ENCODE results near the gene PKD2L1. TPM values are rescaled to one million over a fixed set of nuclear protein-coding genes. Genes with fewer than 3 reads are reported as not detected.

The PKD2L1 gene
- polyA plus RNA-seq, 1 donor (not counting 4 experiments of a cell fraction or from before 2014, with no cell fraction given) = not detected

GRCh38 chr10:100327007-100327717 lies 2.9 kb downstream of the PKD2L1 start:
- no peaks in the 10 kb centered on the region for H3K36me3 ChIP-seq (ENCODE audit: control insufficient read depth in 2 of 2, extremely low read depth in 1 of 2, insufficient read depth in 2 of 2, low read length in 2 of 2)
- no peaks in the 10 kb centered on the region for H4K20me1 ChIP-seq (ENCODE audit: control insufficient read depth, extremely low read depth, insufficient read depth, low read length)
- H2AFZ ChIP-seq (ENCODE audit: control insufficient read depth, low read length) = no peak overlapping the region
- DNase-seq (ENCODE audit: low read depth, low spot score) (no peak), FAIRE-seq (no peak)
- H3K4me2 ChIP-seq (ENCODE audit: control insufficient read depth, extremely low read depth, insufficient read depth, low read depth, low read length) = no peak overlapping the region
- H3K9me1 ChIP-seq (ENCODE audit: control insufficient read depth, extremely low read depth, insufficient read depth, low read length) = no peaks in the 10 kb centered on the region
- H3K9me3 ChIP-seq (ENCODE audit: control insufficient read depth, low read depth, low read length) = no peaks in the 10 kb centered on the region
- H3K4me3 ChIP-seq (ENCODE audit: control insufficient read depth in 2 of 3, extremely low read depth in 1 of 3, insufficient read depth in 2 of 3, low read depth in 1 of 3, low read length in 3 of 3) = no peak overlapping the region
- no peaks in the 10 kb centered on the region for H3K79me2 ChIP-seq (ENCODE audit: control insufficient read depth, insufficient read depth, low read length)
- dilution Hi-C loops (cut with MboI; ENCODE audit: extremely low pct_ligation_motif_present, low sequenced_read_pairs) = loop anchor here (25.0 kb wide), 1 partner anchor 110 kb away; no protein-coding TSS in a partner anchor
- no peaks in the 10 kb centered on the region for H3K4me1 ChIP-seq (ENCODE audit: control insufficient read depth, extremely low read depth, insufficient read depth, low read length)
- TF ChIP-seq CTCF (optimal IDR thresholded peaks at IDR 0.05 in 1 of 3, IDR thresholded peaks at IDR 0.05 in 1 of 3, conservative IDR thresholded peaks at IDR 0.05 in 1 of 3; ENCODE audit: extremely low read depth in 1 of 3, insufficient read depth in 2 of 3, low read length in 3 of 3) (no peak), EZH2 (IDR thresholded peaks at IDR 0.05; ENCODE audit: low read length) (no peak)
- no peak overlapping the region for H3K27ac ChIP-seq (ENCODE audit: control insufficient read depth, insufficient read depth, low read length)
- H3K9ac ChIP-seq (ENCODE audit: control insufficient read depth, extremely low read depth, insufficient read depth, low read length) = no peak overlapping the region
- peaks cover 19% of the 10 kb centered on the region for H3K27me3 ChIP-seq (ENCODE audit: control insufficient read depth, extremely low read depth, insufficient read depth, low read length)

- H3K4me3 ChIP-seq (ENCODE audit: control insufficient read depth in 2 of 3, extremely low read depth in 1 of 3, insufficient read depth in 2 of 3, low read depth in 1 of 3, low read length in 3 of 3) = no peak overlapping the region
- no peak overlapping the region for H3K4me2 ChIP-seq (ENCODE audit: control insufficient read depth, extremely low read depth, insufficient read depth, low read depth, low read length)
- FAIRE-seq = no peak
- TF ChIP-seq EZH2 (IDR thresholded peaks at IDR 0.05; ENCODE audit: low read length) (no peak), CTCF (optimal IDR thresholded peaks at IDR 0.05 in 1 of 3, IDR thresholded peaks at IDR 0.05 in 1 of 3, conservative IDR thresholded peaks at IDR 0.05 in 1 of 3; ENCODE audit: extremely low read depth in 1 of 3, insufficient read depth in 2 of 3, low read length in 3 of 3) (no peak)
- DNase-seq (ENCODE audit: low read depth, low spot score) = no peak
- no peaks in the 10 kb centered on the region for H3K4me1 ChIP-seq (ENCODE audit: control insufficient read depth, extremely low read depth, insufficient read depth, low read length)
- H3K27ac ChIP-seq (ENCODE audit: control insufficient read depth, insufficient read depth, low read length) = no peak overlapping the region
- no peaks in the 10 kb centered on the region for H3K79me2 ChIP-seq (ENCODE audit: control insufficient read depth, insufficient read depth, low read length)
- H4K20me1 ChIP-seq (ENCODE audit: control insufficient read depth, extremely low read depth, insufficient read depth, low read length) = no peaks in the 10 kb centered on the region
- H2AFZ ChIP-seq (ENCODE audit: control insufficient read depth, low read length) = no peak overlapping the region
- no peaks in the 10 kb centered on the region for H3K9me1 ChIP-seq (ENCODE audit: control insufficient read depth, extremely low read depth, insufficient read depth, low read length)
- H3K9ac ChIP-seq (ENCODE audit: control insufficient read depth, extremely low read depth, insufficient read depth, low read length) = no peak overlapping the region
- no peaks in the 10 kb centered on the region for H3K36me3 ChIP-seq (ENCODE audit: control insufficient read depth in 2 of 2, extremely low read depth in 1 of 2, insufficient read depth in 2 of 2, low read length in 2 of 2)
- peaks cover 5% of the 10 kb centered on the region for H3K27me3 ChIP-seq (ENCODE audit: control insufficient read depth, extremely low read depth, insufficient read depth, low read length)
- H3K9me3 ChIP-seq (ENCODE audit: control insufficient read depth, low read depth, low read length) = no peaks in the 10 kb centered on the region
- dilution Hi-C loops (cut with MboI; ENCODE audit: extremely low pct_ligation_motif_present, low sequenced_read_pairs) = loop anchor here (25.0 kb wide), 1 partner anchor 112 kb away; no protein-coding TSS in a partner anchor
These were observed 4.9 kb downstream of the PKD2L1 start for GRCh38 chr10:100325158-100325557.

All from keratinocyte (primary cell).